D341Med (cell line): ENCODE data around the gene NMD3.

ENCODE experiments used
- DNase-seq: peaks from one replicate; pipeline ENCODE4 v3.0.0; 2012; ENCODE audit warnings: low spot score

The NMD3 gene

GRCh38 chr3:161230621-161231171, 9.6 kb downstream of the NMD3 start:
- DNase-seq, result no peak

GRCh38 chr3:161231861-161232260, 10.8 kb downstream of the NMD3 start:
- no peak for DNase-seq

DNA sequence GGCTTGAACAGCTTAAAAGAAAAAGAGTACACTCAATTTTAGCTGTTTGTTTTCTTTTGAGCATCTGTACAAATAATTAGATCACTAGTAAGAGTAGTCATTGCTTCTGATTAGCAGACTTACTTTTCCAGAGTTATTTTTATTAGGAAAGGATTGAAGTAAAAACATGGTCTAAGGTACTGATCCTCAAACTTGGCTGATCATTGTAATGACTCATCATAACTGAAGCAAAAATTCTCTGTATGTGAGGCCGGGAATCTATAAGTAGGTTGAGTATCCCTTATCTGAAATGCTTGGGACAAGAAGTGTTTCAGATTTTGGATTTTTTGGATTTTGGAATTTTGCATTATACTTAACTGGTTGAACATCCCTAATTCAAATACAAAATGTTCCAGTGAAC, 12.4 kb downstream of the NMD3 start:
- DNase-seq, result no peak

DNA sequence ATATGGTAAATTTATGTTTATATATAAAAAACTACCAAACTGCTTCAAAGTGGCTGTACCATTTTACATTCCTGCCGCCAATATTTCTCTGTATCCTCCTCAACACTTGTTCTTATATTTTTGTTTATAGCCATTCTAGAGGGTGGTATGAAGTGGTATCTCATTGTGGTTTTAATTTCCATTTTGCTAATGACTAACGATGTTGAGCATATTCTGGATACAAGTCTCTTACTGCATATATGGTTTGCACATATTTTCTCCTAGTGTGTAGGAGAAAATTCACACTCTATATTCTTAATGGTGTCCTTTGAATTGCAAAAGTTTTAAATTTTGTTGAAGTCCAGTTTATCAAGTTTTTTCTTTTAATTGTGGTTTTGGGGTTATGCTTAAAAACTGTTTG, 15.1 kb downstream of the NMD3 start:
- no peak for DNase-seq

DNA sequence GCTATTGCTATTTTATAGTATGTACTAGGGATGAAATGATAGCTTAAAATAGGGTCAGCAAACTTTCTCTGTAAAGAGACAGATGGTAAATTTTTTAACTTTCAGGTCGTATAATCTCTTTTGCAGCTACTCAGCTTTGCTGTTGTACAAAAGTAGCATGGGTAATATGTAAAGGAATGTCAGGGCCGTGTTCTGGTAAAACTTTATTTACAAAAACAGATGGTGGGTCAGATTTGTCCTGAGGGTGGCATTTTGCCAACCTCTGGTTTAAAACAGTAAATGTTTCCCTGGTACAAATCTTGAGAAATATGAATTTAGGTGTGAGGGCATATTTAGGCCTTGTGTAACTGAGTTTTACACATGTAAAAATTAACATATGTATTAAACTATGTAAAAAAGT, 18.6 kb downstream of the NMD3 start:
- no peak for DNase-seq

DNA sequence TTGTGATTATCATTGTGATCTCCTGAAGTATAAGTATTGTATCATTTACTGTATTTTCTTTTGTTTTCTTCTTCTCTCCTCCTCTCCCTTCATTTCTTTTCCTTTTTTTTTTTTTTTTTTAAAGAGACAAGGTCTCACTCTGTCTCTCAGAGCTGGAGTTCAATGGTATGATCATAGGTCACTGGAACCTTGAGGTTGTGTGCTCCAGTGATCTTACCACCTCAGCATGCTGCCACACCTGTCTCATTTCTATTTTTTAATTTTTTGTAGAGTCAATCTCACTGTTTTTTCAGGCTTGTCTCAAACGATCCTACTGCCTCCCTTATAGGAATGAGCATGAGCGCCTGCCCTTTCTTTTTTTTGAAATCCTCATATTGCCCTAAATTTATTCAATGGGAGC, 23.4 kb downstream of the NMD3 start:
- no peak for DNase-seq

DNA sequence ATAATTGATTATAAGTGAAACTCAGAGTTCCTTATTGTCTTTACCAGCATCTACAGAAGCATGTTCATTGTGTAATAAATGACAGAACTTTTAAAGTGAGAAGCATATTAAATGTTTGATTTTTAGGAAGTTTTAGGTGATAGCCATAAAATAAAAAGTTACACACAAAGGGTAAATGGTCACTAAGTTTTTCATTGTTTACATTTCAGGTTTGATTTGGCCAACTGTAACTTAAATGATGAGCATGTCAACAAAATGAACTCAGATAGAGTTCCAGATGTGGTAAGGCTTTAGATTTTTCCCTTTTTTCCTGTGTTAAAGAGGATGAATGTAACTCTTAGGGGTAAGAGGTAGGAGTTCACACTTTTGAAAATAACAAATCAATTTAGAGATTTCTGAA, 25.9 kb downstream of the NMD3 start:
- no peak for DNase-seq

- no peak for DNase-seq
Measured at GRCh38 chr3:161250116-161250515, 29.0 kb downstream of the NMD3 start.

DNA sequence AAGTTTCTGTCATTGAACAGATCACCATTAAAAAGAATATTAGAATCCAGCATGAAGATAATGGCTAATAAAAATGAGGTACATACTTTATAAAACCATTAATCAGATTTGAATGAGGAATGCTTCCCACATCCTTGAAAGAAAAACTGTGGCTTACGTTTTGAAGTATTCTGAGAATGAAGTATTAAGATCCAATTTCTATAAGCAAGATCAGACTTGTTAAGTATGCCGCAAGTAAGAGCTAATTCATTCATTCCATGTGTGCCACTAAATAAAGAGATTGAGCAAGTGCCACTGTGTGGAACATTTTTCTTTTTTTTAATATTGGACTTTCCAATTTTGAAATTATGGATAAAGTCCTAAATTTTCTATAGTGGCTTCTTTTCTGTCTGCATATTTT, 30.6 kb downstream of the NMD3 start:
- DNase-seq, result no peak

GRCh38 chr3:161252143-161252542, 31.0 kb downstream of the NMD3 start:
- DNase-seq, result no peak

DNA sequence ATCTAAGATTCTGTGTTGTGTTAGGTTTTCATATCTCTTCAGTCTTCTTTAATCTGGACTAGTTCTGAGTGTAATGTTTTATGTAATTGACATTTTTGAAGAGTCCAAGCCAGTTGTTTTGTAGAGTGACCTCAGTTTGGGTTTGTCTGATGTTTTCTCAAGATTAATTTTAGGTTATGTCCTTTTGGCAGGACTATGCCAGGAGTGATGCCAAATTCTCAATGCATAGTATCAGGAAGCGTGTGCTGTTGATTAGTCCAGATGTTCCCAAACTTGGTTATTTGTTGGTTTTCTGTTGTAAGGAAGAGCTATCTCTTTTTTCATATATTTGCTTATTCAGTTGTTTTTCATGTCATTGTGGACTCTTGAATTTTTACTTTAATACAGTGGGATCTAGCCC, 32.6 kb downstream of the NMD3 start:
- no peak for DNase-seq

- DNase-seq, result no peak
Measured at GRCh38 chr3:161254861-161255260, 33.8 kb downstream of the NMD3 start.

DNA sequence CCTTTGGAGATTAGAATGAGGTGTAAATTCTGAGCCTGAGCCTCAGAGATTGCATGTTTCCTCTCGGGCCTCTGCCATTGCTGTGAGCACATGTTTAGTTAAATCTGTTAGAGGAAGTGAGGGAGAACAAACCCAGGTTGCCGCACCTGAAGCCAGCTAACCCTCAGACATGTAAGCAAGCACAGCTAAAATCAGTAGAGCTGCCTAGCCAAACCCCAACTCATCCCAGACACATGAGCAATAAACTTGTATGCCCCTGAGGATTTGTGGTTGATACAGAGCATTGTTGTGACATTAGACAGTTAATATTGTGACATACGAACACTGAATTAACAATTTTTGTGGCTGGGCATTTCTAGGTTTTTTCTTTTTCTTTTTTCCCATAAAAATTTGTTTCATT, 41.9 kb downstream of the NMD3 start:
- DNase-seq, result no peak

DNA sequence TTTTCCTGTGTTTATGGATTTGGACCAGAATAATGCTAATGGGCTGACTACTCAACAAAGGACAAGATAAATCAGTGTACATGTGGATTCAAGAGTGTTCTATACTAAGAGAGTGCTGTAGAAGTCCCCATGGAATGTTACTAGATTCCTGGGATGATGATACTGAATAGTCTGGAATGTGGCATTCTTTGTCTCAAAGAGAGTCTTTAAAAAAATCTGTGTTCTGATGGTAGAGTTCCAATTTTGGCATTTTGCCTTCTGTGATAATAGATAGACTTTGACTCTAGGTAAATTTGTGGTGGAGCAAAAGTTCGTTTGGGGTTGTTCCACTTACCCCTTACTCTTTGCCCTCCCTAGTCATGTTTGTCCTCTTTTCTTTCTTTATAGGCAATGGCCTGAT, 43.7 kb downstream of the NMD3 start:
- no peak for DNase-seq

- no peak for DNase-seq
Measured at GRCh38 chr3:161265916-161266571, 44.9 kb downstream of the NMD3 start.

DNA sequence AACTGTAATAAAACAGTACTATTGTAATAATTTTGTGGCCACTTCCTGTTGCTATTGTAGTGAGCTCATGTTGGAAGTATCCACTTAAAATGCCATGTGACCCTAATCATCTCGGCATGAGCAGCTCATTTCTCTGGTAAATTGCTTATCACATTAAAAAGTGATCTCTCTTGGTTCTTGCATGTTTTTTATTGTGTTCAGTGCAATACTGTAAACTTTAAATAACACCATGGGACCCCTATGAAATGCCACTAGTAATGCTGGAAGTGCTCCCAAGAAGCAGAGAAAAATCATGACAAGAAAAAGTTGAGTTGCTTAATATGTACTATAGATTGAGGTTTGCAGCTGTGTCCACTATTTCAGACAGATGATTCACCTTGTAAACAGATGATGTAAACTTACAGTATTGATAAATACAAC, 45.6 kb downstream of the NMD3 start:
- DNase-seq, result no peak

DNA sequence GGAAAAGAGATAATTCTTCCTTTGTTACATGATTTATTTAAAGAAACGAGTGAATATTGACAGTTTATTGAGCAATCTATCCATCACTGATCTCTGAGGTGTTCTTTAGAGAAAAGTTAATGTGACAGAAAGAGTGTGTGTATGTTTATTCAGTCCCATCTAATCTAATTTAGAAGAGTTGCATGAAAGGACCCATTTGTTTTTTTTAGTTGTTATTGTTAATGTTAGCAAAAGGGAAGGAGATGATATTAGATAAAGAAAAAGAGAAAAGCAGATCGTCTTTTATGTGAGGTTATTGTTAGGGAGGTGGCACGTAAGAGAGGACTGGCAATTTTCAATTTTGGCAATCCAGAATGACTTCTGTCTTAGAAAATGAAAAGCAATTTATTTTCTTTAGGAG, 46.5 kb downstream of the NMD3 start:
- no peak for DNase-seq

DNA sequence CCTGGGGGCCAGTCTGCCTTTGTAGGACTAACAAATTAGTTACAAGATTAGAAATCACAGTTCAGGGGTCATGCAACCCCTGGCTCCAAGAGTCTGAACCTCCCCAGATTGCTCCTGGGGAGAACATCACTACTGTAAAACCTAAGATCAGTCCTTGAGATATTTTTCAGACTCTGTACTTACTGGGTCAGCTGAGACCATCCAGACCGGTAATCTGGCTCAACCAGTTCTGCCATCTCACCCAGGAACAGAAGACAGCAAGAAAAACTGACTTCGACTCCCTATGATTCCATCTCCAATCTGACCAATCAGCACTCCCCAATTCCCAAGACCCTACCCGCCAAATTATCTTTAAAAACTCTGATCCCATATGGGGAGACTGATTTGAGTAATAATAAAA, 47.5 kb downstream of the NMD3 start:
- no peak for DNase-seq

GRCh38 chr3:161270991-161271390, 49.9 kb downstream of the NMD3 start:
- DNase-seq, result no peak

DNA sequence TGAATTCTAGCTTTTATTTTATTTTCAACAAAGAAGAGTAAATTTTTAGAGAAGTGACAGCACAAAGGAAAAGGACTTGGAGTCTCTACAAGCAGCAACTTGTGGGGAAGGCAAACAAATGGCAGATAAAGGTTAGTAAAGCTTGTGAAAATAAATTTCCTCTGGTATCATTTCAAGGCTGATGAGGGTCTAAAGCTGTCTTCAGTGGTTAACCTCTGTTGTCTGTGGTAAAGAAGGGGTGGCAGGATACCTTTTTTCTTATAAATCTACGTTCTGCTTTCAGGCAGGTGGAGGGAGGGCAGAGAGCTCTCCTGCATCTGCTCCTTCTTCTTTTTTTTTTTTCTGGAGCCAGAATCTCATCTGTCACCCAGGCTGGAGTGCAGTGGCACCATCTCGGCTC, 50.5 kb downstream of the NMD3 start:
- no peak for DNase-seq

DNA sequence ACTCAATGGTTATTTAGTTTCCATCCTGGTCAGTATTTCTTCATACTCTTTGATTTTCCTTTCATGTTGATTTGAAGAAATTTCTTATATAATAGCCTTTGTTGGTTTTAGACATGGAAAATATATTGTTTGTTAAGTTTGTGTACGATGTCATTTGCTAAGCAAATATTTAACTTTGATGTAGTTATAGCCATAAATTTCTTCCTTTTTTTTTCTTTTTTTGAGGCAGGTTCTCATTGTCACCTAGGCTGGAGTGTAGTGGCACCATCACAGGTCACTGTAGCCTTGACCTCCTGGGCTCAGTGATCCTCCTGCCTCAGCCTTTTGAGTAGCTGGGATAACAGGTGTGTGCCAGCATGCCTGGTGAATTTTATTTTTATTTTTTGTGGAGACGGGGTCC, 51.4 kb downstream of the NMD3 start:
- DNase-seq, result no peak

GRCh38 chr3:161273589-161274218, 52.6 kb downstream of the NMD3 start:
- DNase-seq, result no peak

GRCh38 chr3:161274691-161275298, 53.7 kb downstream of the NMD3 start:
- peak; percentile 55 for DNase-seq

DNA sequence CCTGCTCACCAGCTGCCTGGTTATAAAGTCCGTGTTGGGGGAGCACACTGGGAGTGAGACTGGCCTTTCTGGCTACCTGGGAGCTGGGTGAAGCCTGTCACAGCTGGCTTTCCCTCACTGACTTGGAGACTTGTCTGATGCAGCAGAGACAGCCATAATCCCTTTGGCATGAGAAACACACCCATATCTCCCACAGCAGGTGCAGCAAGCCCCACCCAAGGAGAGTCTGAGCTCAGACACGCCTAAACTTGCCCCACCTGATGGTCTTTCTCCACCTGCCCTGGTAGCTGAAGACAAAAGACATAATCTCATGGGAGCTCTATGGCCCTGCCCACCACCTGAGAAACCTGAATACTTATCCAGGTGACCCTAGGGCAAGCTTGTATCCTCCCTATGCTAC, 54.8 kb downstream of the NMD3 start:
- DNase-seq, result no peak
